GM12864 (cell line): ENCODE data around the gene SLC25A13.

ENCODE experiments used
- DNase-seq: peaks from one replicate; pipeline ENCODE4 v3.0.0-alpha.2; 2011; ENCODE audit warnings: low read depth
- H3K4me3 ChIP-seq: 2 replicates; pipeline ENCODE4 v1.5.1; 2011; ENCODE audit warnings: mild to moderate bottlenecking, low read depth, low read length, control low read depth
- CTCF ChIP-seq: IDR thresholded peaks from 2 replicates; pipeline ENCODE4 v1.5.1; 2011; ENCODE audit warnings: low read depth, mild to moderate bottlenecking, moderate library complexity, low read length, control low read depth, inconsistent platforms; ENCODE audit errors: missing control alignments

SLC25A13 gene

GRCh38 chr7:96284835-96285234 lies 37.1 kb downstream of the SLC25A13 start:
- DNase-seq = no peak
- no peak overlapping the region for H3K4me3 ChIP-seq
- no peak for TF ChIP-seq CTCF

DNA sequence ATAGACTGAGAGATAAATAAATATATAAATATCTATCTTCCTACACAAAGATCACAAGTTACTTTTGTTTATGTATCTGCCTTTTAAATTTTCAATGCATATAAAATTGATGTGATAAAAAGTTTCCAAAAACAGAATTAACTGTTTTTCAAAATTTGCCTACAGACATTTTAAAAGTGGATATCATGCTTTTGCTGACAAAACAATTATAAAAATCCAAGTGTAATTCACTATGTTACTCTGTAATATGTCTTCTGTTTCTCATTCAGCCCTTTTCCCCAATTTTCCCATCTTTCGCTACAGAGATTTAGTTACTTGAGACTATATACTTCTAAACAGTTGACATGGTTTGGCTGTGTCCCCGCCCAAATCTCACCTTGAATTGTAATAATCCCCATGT lies 37.7 kb downstream of the SLC25A13 start:
- H3K4me3 ChIP-seq = no peak overlapping the region
- TF ChIP-seq CTCF = no peak
- DNase-seq = no peak

- H3K4me3 ChIP-seq = no peak overlapping the region
- no peak for TF ChIP-seq CTCF
- no peak for DNase-seq
Observed at GRCh38 chr7:96282835-96283234, 39.1 kb downstream of the SLC25A13 start.

DNA sequence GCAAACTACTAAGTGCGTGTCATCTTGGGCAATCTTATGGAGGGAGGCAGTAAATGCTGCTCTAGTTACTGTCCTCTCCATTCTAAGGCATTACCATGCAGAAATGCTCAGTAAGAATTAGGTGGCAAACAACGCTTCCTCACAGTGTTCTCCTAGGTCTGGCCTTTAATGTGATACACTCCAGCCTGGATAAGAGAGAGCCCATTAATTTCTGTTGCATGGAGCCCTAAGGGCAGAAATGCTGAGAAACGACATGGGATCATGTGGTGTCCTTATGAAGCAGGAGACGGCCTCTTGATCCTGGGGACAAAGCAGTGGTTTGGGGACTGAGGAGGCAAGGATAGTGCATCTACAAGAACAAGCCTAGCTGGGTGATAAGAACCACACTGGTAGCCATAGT lies 44.0 kb downstream of the SLC25A13 start:
- H3K4me3 ChIP-seq = no peak overlapping the region
- DNase-seq = no peak
- TF ChIP-seq CTCF = no peak

GRCh38 chr7:96276019-96276418 lies 45.9 kb downstream of the SLC25A13 start:
- no peak overlapping the region for H3K4me3 ChIP-seq
- TF ChIP-seq CTCF = no peak
- no peak for DNase-seq

- no peak for TF ChIP-seq CTCF
- no peak for DNase-seq
- H3K4me3 ChIP-seq = no peak overlapping the region
Observed at GRCh38 chr7:96273716-96274115, 48.2 kb downstream of the SLC25A13 start.

- no peak for TF ChIP-seq CTCF
- DNase-seq = no peak
- no peak overlapping the region for H3K4me3 ChIP-seq
Observed at GRCh38 chr7:96269246-96269994, 52.5 kb downstream of the SLC25A13 start.
